NCI-H524 treated with DMSO at 0.1 percent for 48 hours (cell line): ENCODE measurements around the gene EBLN1.
"Not testable (repeated sequence)": the region's sequence is repeated elsewhere in the genome, so short reads cannot be mapped to it uniquely, and the experiment has no call there.

Experiments used
- DNase-seq: peaks from one replicate; lab custom pipeline; 2025; lab: John Stamatoyannopoulos, UW

EBLN1 gene

GRCh38 chr10:22228167-22228938 lies 10.5 kb upstream of the EBLN1 start:
- DNase-seq = no peak

- no peak for DNase-seq
These were observed 8.8 kb upstream of the EBLN1 start for GRCh38 chr10:22226599-22226998.

DNA sequence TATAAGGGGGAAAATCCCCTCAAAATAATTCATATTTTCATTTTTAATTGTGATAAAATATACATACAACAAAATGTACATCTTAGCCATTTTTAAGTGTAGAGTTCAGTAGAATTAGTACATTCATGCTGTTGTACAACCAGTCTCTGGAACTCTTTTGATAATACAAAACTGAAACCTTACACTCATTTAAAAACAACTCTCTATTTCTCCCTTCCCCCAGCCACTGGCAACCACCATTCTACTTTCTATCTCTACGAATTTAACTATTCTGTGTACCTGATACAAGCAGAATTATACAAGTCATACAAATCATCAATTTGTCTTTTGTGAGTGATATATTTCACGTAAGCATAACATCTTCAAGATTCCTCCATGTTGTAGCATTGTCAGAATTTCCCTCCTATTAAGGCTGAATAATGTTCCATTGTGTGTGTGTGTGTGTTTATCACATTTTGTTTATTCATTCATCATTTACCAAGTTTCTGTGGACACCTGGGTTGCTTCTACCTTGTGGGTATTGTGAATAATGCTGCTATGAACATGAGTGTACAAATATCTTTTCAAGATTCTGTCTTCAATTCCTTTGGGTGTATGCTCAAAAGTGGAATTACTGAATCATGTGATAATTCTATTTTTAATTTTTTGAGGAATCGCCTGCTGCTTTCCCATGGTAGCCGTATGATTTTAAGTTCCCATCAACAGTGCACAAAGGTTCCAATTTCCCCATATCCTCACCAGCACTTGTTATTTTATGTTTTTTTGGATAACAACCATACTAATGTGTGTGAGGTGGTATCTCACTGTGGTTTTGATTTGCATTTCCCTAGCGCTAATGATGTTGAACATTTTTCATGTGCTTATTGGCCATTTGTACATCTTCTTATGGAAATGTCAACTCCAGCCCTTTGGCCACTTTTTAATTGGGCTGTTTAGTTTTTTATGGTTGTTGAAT lies 4.7 kb upstream of the EBLN1 start:
- no peak for DNase-seq

GRCh38 chr10:22219308-22219707 lies 1.5 kb upstream of the EBLN1 start:
- DNase-seq = no peak

GRCh38 chr10:22218448-22218847 lies 633 bp upstream of the EBLN1 start:
- DNase-seq = no peak

- not testable (repeated sequence) for DNase-seq
These were observed 731 bp downstream of the EBLN1 start for GRCh38 chr10:22217084-22217483.

- DNase-seq = no peak
These were observed 7.5 kb downstream of the EBLN1 start for GRCh38 chr10:22210267-22210666.

GRCh38 chr10:22193945-22194344 lies 23.9 kb downstream of the EBLN1 start:
- no peak for DNase-seq

GRCh38 chr10:22185586-22185985 lies 32.2 kb downstream of the EBLN1 start:
- DNase-seq = no peak

GRCh38 chr10:22183771-22184461 lies 33.9 kb downstream of the EBLN1 start:
- no peak for DNase-seq

GRCh38 chr10:22180724-22181123 lies 37.1 kb downstream of the EBLN1 start:
- no peak for DNase-seq

DNA sequence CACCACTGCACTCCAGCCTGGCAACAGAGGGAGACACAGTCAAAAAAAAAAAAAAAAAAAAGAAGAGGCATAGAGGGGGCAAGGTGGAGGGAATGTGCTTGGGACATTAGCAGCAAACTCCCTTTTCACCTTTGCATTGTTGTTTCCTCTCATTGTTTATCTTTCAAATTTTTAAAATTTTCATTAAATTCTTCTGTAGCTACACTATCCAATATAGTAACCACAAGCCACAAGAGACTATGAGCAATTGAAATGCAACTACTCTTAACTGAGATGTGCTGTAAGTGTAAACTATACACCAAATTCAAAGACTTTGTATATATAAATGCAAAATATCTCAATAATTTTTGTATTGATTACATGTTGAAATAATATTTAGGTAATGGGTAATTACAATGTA lies 43.4 kb downstream of the EBLN1 start:
- no peak for DNase-seq

DNA sequence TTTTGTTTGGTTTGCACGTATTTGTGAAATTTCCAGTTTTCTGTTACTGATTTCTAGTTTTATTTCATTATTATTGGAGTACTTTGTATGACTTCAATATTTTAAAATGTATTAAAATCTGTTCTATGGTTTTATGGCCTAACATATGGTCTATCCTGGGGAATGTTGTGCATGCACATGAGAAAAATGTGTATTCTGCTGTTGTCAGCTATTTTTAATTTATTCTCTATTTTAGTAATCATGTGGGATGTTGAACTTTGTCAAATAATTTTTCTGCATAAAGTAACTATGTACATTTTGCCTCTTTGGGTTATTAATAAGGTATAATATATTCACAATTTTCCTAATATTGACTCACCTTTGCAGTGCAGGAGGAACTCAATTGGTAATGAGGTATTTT lies 46.7 kb downstream of the EBLN1 start:
- DNase-seq = no peak

DNA sequence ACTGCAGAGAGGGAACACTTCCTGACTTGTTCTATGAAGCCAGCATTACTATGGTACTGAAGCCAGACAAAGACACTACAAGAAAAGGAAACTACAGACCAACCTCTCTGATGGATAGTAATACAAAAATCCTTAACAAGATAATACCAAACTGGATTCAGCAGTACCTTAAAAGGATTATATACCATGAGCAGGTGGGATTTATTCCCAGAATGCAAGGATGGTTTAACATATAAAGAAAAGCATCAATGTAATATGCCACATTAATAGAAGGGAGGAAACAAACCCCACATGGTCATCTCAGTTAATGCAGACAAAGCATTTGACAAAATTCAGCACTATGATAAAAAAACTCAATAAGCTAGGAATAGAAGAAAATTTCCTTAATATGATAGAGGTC lies 47.2 kb downstream of the EBLN1 start:
- no peak for DNase-seq

DNA sequence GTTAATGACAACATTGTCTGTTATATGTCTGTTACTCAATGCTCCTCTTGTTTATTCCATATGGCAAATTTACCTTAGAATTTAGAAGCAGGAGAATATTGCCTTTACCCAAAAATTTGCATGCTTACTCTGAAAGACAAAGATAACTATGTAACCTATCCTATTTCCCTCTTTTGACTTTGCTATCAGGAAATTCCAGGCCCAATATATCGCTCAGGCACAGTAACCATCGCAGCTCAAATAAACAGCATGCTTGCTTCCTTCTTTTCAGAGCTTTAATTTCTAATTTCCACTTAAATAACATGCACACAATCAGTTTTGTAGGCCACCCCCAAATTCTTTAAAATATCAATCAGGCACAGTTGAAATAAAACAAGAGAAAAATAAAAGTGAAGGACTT lies 57.8 kb downstream of the EBLN1 start:
- no peak for DNase-seq

DNA sequence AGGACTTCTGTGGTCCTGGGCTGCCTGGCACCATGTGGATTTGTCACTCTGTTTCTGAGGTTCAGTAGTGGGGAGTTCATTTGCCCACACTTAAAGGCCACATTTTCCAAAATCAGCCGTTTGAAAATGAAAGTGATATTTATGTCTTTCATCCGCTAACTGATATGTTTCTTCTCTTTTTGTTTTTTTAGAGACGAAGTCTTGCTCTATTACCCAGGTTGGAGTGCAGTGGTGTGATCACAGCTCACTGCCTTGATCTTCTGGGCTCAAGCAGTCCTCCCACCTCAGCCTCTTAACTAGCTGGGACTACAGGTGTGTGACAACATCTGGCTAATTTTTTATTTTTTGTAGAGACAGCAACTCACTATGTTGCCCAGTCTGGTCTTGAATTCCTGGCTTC lies 58.6 kb downstream of the EBLN1 start:
- no peak for DNase-seq
